ENCODE data around the gene RBP4.

DNA sequence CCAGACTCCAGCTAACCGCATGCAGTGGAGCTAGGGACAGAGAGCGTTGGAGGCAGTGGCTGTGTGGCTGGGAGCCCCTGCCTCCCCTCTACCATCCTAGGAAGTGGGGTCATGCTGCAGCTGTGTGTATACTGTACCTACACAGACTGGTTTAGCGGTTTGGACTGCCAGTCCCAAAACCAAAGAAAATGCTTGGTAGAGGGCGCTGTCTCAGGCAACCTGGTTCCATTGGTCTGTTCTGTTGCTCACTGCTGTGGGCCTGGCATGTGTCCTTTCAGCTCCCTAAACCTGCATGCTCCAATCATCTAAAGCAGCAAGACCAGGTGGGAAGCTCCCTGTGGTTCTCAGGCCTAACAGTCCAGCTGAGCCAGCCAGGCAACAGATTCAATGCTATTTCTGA is 4.5 kb downstream of the RBP4 start:
- TF ChIP-seq, protein P1, sequence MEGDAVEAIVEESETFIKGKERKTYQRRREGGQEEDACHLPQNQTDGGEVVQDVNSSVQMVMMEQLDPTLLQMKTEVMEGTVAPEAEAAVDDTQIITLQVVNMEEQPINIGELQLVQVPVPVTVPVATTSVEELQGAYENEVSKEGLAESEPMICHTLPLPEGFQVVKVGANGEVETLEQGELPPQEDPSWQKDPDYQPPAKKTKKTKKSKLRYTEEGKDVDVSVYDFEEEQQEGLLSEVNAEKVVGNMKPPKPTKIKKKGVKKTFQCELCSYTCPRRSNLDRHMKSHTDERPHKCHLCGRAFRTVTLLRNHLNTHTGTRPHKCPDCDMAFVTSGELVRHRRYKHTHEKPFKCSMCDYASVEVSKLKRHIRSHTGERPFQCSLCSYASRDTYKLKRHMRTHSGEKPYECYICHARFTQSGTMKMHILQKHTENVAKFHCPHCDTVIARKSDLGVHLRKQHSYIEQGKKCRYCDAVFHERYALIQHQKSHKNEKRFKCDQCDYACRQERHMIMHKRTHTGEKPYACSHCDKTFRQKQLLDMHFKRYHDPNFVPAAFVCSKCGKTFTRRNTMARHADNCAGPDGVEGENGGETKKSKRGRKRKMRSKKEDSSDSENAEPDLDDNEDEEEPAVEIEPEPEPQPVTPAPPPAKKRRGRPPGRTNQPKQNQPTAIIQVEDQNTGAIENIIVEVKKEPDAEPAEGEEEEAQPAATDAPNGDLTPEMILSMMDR (IDR thresholded peaks at IDR 0.05) = no peak
- no peak for TF ChIP-seq POLR2AphosphoS5 (IDR thresholded peaks at IDR 0.05)
- TF ChIP-seq POLR2A (IDR thresholded peaks at IDR 0.05) = no peak
